Occipital lobe (tissue), 2 donors: ENCODE results near the gene NEUROG1. TPM values are rescaled to one million over a fixed set of nuclear protein-coding genes. Genes with fewer than 3 reads are reported as not detected.

Experiments
- DNase-seq: peaks from one replicate; lab custom pipeline; 2025; lab: John Stamatoyannopoulos, UW
- total RNA-seq: library from RNA; depleted of rRNA; stranded (reverse); fragments of >200 nt; gene quantifications from one replicate; pipeline ENCODE4 v1.2.3, GENCODE V29; 2014

NEUROG1 gene, protein sequence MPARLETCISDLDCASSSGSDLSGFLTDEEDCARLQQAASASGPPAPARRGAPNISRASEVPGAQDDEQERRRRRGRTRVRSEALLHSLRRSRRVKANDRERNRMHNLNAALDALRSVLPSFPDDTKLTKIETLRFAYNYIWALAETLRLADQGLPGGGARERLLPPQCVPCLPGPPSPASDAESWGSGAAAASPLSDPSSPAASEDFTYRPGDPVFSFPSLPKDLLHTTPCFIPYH
- 1.1 TPM for total RNA-seq

DNA sequence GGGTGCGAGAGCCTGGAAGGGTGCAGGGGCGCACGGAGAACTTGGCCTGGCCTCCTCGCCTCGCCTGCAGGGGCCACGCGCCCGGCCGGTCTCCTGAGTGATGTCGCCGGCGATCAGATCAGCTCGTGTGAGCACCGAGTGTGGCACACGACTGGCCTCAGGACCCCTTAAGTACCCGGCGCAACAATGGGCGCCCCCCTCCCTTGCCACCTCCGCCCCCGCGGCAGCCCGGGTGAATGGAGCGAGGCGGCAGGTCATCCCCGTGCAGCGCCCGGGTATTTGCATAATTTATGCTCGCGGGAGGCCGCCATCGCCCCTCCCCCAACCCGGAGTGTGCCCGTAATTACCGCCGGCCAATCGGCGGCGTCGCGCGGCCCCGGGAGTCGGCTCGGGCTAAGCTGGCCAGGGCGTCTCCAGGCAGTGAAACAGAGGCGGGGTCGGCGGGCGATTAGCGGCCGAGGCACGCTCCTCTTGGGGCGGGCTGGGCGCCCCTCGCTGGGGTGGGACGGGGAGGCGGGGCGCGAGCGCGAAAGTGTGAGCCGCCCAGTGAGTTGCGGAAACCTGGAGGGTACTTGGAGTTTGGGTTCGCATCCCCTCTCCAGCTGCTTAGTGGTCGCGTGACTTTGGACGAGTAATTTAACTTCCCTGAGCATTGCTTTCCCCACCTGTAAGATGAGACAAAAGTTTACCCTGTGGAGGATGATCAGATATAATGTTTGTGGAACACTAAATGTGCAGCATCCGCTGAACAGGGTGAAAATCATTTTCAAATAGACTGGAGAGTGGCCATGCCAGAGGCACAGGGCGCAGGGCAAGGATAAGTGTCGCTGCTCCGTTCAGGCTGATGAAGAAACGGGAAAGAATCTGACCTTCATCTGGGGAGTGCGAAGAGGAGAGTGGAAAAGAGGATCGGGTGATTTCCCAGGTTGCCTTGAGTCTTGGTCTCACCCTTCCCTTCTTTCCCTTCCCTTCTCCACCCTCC is at the start of gene NEUROG1:
Gene NEUROG1, minus strand, starts transcription at position 145 of the 982 bp plus-strand sequence. CDS start 274 bp downstream, outside the sequence.
- DNase-seq: no peak

DNA sequence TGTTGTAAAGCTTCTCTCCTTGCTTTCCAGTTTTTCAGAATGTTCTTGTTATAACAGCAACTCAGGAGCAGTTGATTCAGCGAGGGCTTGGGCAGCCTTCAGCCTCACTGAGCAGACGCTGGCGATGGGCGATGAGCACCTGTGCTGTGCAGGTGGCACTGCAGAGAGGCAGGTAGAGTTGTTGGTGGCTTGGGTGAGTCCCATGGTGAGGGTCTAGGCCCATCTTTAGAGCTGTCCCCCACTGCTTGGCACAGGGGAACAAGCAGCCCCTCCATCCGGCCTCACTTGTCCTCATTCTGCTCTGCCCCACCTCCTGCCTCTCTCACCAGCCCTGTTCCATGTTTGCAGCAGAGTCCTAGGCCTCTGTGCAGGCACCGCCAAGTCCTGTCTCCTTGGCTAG is 49.2 kb upstream of the NEUROG1 start:
- DNase-seq: no peak

DNA sequence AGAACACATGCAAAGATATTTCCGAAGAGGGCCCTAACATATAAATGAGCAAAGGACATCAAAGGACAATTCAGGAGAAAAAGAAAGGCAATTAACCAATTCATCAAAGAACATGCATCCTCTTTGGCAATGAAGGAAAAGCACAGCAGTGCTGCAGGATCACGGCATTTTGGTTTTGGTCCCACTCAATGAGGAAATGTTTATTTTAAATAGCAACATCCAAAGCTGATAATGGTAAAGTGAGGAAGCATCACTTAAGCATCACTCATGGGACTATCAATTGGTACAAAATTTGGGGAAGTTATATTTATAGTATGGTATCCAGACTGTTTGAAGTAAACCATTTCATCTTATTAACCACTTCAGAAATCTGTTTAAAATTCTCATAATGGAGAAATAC is 48.5 kb upstream of the NEUROG1 start:
- no peak for DNase-seq

DNA sequence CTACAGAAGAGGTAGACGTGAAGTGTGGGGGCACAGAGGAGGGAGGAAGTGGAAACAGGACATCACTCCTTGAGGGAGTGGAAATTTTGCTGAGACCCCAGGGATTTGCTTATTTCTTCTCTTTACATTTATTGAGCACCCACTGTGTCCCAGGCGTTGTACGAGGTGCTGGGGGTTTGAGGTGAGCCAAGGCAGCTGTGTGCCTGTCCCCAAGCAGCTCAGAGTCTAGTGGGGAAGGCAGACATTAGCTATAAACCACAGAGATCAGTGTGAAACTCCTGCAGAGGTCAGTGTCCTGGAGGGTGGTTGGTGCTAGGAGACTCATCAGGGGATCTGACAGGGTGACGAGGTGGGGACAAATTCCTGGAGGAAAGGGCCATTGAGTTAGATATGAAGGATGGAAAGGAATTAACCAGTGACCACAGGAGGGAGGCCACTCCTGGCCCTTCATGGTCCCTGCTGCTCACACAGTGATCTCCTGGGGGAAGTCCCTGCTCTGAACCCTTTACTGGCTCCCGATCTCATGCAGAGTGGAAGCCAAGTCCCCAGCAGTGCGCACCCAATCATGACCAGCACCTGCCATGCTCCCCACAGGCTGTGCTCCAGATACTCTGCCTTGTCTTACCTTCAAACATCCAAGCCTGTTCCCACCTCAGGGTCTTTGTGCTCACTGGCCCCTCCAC is 46.5 kb upstream of the NEUROG1 start:
- no peak for DNase-seq

DNA sequence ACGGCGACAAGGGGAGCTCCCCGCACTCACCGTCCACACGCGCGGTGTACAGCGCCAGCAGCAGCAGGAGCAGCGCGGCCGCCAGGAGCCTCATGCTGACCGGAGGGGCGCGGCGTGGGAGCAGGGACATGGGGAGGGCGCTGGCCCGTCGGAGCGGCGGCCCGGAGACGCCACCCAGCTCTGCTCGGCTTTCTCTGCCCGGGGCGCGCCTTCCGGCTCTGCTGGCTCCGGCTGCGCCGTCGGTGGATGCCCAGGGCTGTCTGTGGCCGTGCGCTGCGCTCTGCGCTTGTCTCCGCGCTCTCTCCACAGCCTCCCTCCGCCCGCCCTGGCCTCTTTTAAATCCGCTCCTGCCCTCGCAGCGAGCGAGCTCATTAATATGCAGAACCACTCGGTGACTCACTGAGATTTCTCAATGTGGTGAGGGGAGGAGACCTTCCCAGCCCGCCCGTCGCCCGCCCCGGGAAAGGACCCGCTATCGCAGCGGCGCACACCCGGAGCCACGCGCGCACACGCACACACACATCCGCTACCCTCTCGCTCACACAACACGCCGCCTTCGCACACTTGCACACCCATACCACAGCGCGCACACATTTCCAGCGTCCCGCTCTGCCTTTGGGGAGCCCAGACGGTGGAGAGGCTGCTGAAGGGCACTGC is 43.0 kb upstream of the NEUROG1 start, which contains the start of gene CXCL14:
Gene CXCL14, minus strand, starts transcription at position 307 of the 657 bp plus-strand sequence. Its CDS starts 213 bp downstream, at position 94.
- peak; percentile 52 for DNase-seq

DNA sequence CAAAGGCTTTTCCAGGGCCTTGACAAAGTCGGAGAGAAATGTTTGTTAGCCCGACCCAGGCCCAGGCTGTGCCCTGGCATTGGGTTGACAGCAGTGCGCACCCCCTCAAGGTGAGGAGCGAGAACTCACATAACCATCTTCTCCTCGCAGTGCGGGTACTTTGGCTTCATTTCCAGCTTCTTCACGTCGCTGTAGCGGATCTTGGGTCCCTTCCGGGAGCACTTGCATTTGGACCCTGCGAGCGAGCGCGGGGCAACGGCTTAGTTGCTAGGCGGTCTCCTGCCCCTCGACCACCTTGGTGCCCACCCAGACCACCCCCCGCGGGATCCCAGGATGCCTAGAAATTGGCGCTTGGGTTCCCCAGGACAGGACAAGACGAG is 42.5 kb upstream of the NEUROG1 start:
- no peak for DNase-seq

DNA sequence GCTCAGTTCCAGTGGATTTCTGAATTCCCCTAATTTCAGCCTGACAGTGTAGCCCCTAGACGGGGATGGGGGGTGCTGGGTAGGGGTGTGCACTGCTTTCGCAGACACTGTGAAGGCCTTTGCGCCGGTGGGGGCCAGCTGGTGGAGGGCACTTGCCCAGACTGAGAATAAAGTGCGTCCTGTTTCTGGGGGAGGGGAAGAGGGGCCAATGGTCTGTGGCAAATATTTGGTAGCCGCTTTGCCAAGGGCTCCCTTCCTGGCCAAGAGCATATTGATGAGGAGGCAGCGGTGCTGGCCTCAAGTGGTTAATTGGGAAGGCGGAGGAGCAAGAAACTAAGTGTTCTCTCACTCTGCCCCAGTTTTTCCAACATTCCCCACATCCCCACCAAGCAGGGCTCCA is 41.7 kb upstream of the NEUROG1 start:
- no peak for DNase-seq

DNA sequence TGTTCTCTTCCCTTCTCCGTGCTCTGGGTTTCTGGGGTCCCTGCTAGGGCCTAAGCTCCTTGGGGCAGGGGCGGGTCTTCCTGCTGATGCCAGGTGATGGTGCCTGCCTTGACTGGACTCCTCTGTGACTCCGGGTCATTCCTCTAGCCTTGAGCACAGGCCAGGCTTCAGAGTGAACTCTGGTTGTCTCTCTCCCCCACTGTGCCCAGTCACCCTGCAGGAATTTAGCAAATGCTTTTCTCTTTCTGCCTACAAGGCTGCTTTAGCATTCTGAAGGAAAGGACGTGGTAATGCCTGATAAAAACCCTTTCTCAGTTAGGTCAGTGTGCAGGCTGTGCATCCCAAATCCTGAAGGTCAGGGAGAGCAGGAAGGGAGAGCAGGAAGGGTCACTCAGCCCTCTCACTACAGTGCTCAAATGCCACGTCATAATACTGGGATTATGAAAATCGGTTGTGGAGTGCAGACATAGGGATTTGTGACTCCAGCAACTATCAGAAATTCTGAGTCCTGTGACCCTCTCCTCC is 40.4 kb upstream of the NEUROG1 start:
- DNase-seq: no peak

DNA sequence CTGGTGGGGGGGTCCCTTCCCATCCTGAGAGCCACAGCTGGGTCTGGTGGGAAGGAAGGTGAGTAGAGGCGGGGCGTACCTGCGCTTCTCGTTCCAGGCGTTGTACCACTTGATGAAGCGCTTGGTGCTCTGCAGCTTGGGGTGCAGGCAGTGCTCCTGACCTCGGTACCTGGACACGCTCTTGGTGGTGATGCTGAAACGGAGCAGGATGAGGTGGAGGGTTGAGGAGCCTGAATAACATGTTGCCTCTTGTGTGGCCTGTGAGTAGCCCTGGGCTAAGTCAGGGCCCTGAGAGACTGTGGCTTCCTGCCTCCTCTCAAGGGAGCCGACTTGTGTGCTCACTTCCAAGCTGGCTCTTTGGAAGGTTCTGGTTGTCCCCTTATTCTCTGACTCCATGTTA is 38.7 kb upstream of the NEUROG1 start:
- no peak for DNase-seq

DNA sequence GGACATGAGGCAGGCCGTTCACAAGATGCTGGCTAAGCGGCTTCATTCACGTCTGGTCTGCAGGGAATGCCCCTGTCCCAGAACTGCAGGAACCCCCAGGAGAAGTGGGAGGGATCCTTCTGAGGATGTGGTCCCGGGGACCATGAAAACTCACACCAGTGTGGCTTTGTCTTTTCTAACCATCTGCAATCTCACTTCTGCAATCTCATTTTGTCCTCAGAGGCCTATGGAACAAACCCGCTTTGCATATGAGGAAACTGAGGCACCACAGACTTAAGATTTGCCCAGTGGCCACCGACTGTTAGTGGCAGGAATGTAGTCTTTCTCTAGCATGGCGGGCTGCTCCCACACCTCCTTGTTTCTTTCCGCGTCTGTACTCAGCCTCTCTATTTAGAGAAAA is 36.1 kb upstream of the NEUROG1 start:
- DNase-seq: no peak

DNA sequence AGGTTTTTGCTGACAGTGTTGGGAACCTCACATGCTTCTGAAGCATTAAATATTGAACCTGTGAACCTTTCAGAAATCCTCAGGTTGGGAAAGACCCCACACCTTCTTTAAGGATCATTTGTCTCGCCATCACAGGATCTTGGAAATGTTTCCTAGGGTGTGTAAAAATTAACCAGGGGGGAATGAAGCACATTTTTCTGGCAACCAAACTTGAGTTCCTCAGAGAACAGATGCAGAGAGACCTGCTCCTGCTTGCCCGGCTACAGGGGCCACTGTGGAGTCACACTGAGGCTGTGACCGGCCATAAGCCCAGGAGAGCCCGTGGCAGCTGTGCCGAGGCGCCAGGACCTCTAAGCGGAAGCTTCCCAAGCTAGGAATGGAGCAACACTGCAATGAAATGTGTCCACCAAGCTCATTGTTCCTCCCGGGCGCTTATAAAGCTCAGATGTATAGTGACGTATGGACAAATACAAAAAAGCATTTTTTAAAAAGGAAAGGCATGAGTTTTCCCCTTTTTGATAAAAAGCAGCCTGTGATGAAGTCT is 35.4 kb upstream of the NEUROG1 start:
- no peak for DNase-seq

DNA sequence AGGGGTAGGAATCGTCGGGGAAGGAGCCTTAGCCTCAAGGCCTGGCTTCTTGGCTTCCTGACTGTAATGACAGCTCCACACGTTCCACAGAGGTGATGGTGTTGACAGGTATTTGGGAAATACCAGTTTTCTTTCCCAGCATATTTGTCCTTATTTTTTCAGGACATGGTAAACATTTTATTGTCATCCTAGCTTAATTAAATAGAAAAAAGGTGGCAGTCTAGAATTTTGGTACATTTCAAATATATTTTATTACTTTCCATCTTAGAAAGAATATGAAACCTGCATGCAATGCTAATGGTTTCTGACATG is 34.6 kb upstream of the NEUROG1 start:
- DNase-seq: no peak

DNA sequence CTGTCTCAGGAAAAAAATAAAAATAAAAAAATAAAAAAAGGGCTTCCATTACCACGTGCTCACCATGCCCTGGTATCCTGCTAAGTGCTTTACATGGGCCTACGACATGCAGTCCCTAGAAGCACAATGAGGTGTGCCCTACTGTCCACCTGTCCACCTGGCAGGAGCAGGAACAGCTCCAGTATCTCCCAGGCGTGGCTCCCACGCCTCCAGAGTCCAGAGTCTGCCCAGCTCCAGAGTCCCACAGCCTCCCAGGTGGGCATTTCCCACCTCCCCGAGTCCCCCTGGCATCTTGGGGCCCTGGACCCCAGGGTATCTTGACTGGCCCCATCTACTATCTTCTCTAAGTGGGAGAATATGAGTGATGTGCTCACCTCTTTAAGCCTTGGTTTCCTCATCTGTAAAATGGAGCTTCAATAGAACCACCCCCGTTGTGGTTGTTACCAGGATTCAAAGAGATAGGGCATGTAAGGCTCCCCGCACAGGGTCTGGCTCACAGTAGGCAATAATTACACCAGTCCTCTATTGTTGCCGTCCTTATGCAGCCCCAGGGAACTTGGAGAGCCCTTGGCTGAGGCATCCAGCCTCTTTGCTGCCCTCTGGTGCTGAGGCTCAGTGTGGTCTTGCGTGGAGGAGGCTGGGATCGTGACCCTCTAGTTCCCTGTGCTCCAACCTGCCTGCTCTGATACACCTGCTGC is 34.1 kb upstream of the NEUROG1 start:
- DNase-seq: no peak

DNA sequence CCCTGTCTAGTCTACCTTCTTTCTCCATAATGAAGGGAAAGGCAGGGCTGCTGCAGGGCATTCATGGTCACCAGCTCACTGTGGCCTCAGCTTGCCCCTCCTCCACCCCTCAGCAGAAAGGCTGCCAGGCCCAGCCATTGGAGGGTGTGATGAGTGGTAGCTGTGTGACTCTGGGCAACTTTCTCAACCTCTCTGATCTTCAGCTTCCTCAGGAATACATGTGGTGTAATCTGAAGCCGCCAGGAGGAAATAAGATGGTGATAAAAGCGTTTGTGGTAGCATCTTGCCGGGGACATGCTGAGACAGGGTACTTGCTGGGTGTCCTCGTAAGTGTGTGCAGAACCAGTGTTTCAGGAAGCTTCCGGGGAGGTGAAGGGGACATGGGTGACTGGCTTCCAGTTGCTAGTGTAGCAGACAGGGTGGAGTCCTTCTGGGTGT is 33.2 kb upstream of the NEUROG1 start:
- no peak for DNase-seq

DNA sequence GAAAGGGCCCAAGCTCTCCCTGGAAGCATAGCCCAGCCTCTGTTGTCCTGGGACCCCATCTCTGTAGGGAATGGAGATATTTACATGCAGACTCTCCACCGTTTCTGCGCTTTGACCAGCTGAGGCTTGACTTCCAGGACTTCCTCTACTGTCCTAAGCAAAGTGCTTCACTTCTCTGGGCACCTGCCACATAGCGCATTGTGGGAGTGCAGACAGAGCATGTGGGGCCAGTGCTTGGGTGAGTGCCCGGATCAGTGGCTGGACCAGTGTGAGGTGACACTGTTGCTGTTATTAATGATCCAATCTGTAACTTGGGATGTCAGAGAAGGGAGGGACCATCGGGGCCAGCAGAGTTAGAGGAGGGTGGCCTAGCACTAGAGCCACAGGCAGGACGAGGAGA is 32.5 kb upstream of the NEUROG1 start:
- DNase-seq: no peak

DNA sequence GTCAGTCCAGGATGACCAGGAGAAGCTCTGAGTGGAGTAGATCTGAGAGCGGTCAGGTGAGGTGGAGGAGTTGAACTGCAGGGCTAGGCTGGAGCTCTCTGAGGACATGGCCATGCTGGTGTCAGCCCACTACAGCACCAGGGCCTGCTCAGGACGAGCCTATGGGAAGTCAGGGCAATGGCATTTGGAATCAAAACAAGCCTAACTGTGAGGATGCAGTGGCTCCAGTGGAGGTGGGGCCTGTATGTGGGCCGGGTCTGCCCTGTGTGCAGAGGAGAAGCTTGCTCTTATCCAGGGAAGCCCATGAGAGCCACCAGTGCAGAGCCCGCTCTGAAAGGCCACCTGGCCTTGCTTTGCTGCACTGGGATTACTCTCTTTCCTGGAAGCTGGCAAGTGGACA is 31.9 kb upstream of the NEUROG1 start:
- no peak for DNase-seq

DNA sequence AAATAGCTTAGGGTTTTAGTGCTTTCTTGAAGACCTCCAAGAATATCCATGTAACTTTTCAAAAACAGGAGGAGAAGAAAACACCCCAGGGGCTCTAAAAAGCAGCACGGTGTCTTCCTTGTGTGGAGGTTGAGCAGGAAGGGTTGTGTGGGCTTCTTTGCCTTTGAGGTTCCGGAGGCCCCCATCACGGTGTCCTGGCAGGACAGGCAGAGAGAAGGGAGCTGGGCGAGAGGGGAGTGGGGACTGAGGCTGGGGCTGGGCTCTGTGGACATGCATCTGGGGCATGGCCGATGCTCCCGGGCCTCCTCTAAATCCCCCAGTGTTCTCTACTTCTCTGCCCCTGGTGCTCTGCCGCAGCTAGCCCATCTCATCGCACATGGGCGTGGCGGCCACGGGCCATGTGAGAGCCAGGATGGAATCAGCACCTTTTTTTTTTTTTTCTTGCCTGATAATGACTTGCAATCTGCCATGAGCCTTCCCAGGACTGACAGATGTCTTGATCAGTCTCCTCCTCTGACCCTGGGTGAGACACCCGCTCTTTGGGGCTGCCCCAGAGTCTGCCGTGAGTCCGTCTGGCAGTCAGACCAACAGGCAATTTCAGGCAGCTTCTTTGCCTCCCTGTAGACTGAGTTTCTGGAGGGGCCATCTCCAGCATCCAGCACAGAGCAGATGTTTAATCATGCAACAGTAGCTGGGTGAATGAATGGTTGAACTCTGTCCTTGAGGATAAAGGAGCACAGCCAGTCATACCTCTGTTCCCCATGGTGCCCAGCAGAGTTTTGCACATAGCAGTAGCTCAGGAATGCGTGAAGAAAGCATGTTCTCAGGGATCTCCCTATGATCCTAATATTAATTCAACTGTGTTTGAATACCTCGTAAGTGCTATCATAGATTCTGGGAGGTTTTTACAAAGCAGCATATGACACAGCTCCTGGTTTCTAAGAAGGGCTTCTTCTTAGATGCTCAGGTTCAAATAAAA is 30.9 kb upstream of the NEUROG1 start:
- no peak for DNase-seq

DNA sequence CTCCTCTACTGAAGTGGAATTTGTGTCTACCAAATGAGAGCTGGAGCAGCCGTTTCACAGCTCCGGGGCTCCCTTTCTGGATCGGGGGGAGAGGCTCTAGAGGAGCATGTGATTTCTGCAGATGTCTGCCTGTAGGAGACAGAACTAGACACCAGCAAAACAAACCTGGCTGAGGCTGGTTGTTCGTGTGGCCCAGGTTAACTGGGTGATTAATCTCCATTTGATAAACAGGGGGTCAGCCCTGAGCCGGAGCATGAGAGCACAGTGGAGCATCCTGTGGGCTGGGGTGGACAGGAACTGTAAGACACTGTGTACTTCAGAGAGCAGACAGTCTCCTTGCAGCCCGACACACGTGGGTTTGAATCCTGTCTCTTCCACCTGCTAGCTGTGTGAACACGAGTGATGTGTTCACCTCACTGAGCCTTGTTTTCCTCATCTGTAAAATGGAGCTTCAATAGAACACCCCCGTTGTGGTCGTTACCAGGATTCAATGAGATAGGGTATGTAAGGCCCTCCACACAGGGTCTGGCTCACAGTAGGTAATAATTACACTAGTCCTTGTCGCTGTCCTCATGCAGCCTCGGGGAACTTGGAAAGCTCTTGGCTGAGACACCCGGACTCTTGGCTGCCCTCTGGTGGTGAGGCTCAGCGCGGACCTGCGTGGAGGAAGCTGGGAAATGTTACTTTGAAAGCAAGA is 30.1 kb upstream of the NEUROG1 start:
- DNase-seq: peak; percentile 17

DNA sequence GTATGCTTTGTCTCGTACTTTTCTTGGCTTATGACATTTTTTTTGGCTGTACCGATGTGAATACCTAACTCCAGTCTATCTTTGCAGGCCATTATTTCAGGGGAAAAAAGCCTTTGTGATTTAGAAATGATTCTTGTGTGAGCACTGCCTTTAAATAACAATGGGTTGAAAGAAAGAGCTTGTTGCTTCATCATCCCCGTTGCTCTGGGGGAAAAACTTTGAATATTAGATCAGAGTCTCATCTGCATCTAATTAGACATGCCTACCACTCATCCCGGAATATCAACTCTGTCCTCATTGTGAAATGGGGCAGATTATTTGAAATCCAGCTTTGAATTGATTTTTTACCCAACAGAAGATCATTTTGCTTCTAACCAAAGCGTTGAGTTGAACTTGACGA is 29.5 kb upstream of the NEUROG1 start:
- no peak for DNase-seq
